Breast epithelium (tissue), 3 donors: Measurements from ENCODE around the gene RAB14.

ENCODE experiments used
- POLR2A ChIP-seq: fragments of 450-650 bp; IDR thresholded peaks from one replicate; pipeline ENCODE4 v1.6.1; 2016; ENCODE audit warnings: antibody characterized with exemption, mild to moderate bottlenecking, moderate library complexity
- TF ChIP-seq, protein P1 (sequence below), 3 donors: fragments of 450-650 bp; IDR thresholded peaks; one replicate each; pipeline ENCODE4 v1.5.1; 2016 to 2017; ENCODE audit warnings: antibody characterized with exemption in 3 of 3, mild to moderate bottlenecking in 3 of 3, moderate library complexity in 3 of 3

DNA sequence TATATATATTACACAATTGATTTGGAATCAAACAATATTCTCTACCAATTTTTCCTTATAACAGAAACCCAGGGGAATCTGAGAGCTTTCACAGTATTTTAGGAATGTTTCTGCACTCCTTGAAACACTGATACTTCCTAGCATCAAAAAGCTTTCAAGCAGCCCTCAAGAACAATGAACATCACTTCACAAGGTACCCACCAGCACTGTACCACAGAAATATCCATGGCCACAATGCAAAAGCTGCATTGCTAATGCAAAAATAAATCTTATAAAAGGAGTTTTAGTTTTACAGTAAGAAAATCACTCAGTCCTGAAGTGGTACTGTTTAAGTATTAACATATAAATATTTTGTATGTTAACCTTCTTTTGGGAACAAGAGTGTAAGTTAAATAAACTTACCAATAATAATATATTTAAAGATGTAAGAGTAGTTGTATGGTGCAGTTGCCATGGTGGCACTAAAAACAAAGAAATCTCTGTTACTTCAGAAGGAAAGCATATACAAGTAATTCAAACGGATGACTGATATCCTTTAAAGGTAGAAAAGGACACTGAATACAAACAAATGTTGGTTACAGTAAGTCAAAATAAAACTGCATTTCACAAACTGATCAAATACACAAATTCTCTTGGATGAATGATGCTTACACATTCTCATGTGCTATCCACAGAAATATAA, 8.6 kb downstream of the RAB14 start:
- TF ChIP-seq, protein P1, sequence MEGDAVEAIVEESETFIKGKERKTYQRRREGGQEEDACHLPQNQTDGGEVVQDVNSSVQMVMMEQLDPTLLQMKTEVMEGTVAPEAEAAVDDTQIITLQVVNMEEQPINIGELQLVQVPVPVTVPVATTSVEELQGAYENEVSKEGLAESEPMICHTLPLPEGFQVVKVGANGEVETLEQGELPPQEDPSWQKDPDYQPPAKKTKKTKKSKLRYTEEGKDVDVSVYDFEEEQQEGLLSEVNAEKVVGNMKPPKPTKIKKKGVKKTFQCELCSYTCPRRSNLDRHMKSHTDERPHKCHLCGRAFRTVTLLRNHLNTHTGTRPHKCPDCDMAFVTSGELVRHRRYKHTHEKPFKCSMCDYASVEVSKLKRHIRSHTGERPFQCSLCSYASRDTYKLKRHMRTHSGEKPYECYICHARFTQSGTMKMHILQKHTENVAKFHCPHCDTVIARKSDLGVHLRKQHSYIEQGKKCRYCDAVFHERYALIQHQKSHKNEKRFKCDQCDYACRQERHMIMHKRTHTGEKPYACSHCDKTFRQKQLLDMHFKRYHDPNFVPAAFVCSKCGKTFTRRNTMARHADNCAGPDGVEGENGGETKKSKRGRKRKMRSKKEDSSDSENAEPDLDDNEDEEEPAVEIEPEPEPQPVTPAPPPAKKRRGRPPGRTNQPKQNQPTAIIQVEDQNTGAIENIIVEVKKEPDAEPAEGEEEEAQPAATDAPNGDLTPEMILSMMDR (IDR thresholded peaks at IDR 0.05) = no peak
- no peak for TF ChIP-seq POLR2A
